WTC11 (cell line): ENCODE measurements around the gene AQP12B. TPM values are rescaled to one million over a fixed set of nuclear protein-coding genes. Genes with fewer than 3 reads are reported as not detected.

Experiments used
- ATAC-seq: fragments of 200-7000 bp; cut with Tn5 transposase; 2 replicates; pipeline ENCODE4 v1.10.0; 2021; ENCODE audit warnings: mild to moderate bottlenecking, moderate library complexity
- CTCF ChIA-PET: fragments of 300-600 bp; sonication (Branson Sonifier 250); formaldehyde crosslinking; loops from one replicate; lab custom pipeline; 2021; ENCODE audit warnings: antibody characterized with exemption; lab: Charles Lee
- POLR2A ChIA-PET: fragments of 350-600 bp; sonication (Branson Sonifier 250); formaldehyde crosslinking; loops from one replicate; lab custom pipeline; 2021; ENCODE audit warnings: antibody characterized with exemption; lab: Charles Lee
- DNase-seq: peaks from one replicate; pipeline ENCODE4 v3.0.0; 2021; ENCODE audit warnings: low spot score
- H3K27ac Mint-ChIP-seq: 2 replicates; pipeline ENCODE4 v1.8.0; 2021; ENCODE audit warnings: mixed read lengths
- H3K27me3 Mint-ChIP-seq: 2 replicates; pipeline ENCODE4 v1.8.0; 2021; ENCODE audit warnings: low read depth, mild to moderate bottlenecking, moderate library complexity, mixed read lengths
- H3K36me3 Mint-ChIP-seq: 2 replicates; pipeline ENCODE4 v1.8.0; 2021; ENCODE audit warnings: mixed read lengths
- H3K4me1 Mint-ChIP-seq: 2 replicates; pipeline ENCODE4 v1.8.0; 2022; ENCODE audit warnings: mixed read lengths
- H3K4me3 Mint-ChIP-seq: 2 replicates; pipeline ENCODE4 v1.8.0; 2021; ENCODE audit warnings: mild to moderate bottlenecking, moderate library complexity, mixed read lengths
- H3K9me3 Mint-ChIP-seq: 2 replicates; pipeline ENCODE4 v1.8.0; 2021; ENCODE audit warnings: mixed read lengths
- AR ChIP-seq: fragments of 250-450 bp; sonication (Bioruptor Pico); IDR thresholded peaks from 2 replicates; pipeline ENCODE4 v1.9.0; 2021; ENCODE audit warnings: mild to moderate bottlenecking
- ARID4B ChIP-seq: sonication (generic); formaldehyde crosslinking; IDR thresholded peaks from 2 replicates; pipeline ENCODE4 v1.8.0; 2023; ENCODE audit warnings: missing genetic modification reagents, mild to moderate bottlenecking, borderline replicate concordance
- ATF3 ChIP-seq: sonication (generic); formaldehyde crosslinking; conservative IDR thresholded peaks from 2 replicates; pipeline ENCODE4 v1.8.1; 2022; ENCODE audit warnings: mild to moderate bottlenecking, missing genetic modification reagents
- E2F1 ChIP-seq: sonication (generic); formaldehyde crosslinking; IDR thresholded peaks from 2 replicates; pipeline ENCODE4 v1.8.0; 2022; ENCODE audit warnings: mild to moderate bottlenecking, missing genetic modification reagents
- E2F5 ChIP-seq: sonication (generic); formaldehyde crosslinking; IDR thresholded peaks from 2 replicates; pipeline ENCODE4 v1.8.1; 2022; ENCODE audit warnings: mild to moderate bottlenecking, moderate library complexity, missing genetic modification reagents
- EMX1 ChIP-seq: fragments of 250-450 bp; sonication (Bioruptor Pico); IDR thresholded peaks from 2 replicates; pipeline ENCODE4 v1.8.0; 2021; ENCODE audit warnings: mild to moderate bottlenecking
- ESRRA ChIP-seq: sonication (generic); formaldehyde crosslinking; IDR thresholded peaks from 2 replicates; pipeline ENCODE4 v1.8.1; 2022; ENCODE audit warnings: mild to moderate bottlenecking, missing genetic modification reagents, borderline replicate concordance
- FOXP4 ChIP-seq: sonication (generic); formaldehyde crosslinking; IDR thresholded peaks from 2 replicates; pipeline ENCODE4 v1.8.0; 2022; ENCODE audit warnings: mild to moderate bottlenecking, missing genetic modification reagents
- GABPB1 ChIP-seq: sonication (generic); formaldehyde crosslinking; IDR thresholded peaks from 2 replicates; pipeline ENCODE4 v1.8.1; 2023; ENCODE audit warnings: mild to moderate bottlenecking, missing genetic modification reagents
- JUN ChIP-seq: sonication (generic); formaldehyde crosslinking; IDR thresholded peaks from 2 replicates; pipeline ENCODE4 v1.8.0; 2023; ENCODE audit warnings: mild to moderate bottlenecking, missing genetic modification reagents
- NFYB ChIP-seq: sonication (generic); formaldehyde crosslinking; conservative IDR thresholded peaks from 2 replicates; pipeline ENCODE4 v1.8.0; 2022; ENCODE audit warnings: low read depth, missing genetic modification reagents
- NR2C2 ChIP-seq: sonication (generic); formaldehyde crosslinking; IDR thresholded peaks from 2 replicates; pipeline ENCODE4 v1.8.0; 2022; ENCODE audit warnings: mild to moderate bottlenecking, missing genetic modification reagents
- PRRX2 ChIP-seq: fragments of 250-450 bp; sonication (Bioruptor Pico); IDR thresholded peaks from 2 replicates; pipeline ENCODE4 v1.8.0; 2021; ENCODE audit warnings: mild to moderate bottlenecking
- TEAD1 ChIP-seq: sonication (generic); formaldehyde crosslinking; IDR thresholded peaks from 2 replicates; pipeline ENCODE4 v1.8.0; 2022; ENCODE audit warnings: mild to moderate bottlenecking, missing genetic modification reagents
- ZBTB21 ChIP-seq: sonication (generic); formaldehyde crosslinking; IDR thresholded peaks from 2 replicates; pipeline ENCODE4 v1.8.1; 2023; ENCODE audit warnings: mild to moderate bottlenecking, missing genetic modification reagents, borderline replicate concordance
- ZBTB43 ChIP-seq: sonication (generic); formaldehyde crosslinking; IDR thresholded peaks from 2 replicates; pipeline ENCODE4 v1.8.1; 2023; ENCODE audit warnings: mild to moderate bottlenecking, missing genetic modification reagents
- ZNF281 ChIP-seq: sonication (generic); formaldehyde crosslinking; IDR thresholded peaks from 2 replicates; pipeline ENCODE4 v1.8.0; 2023; ENCODE audit warnings: mild to moderate bottlenecking, missing genetic modification reagents
- ZSCAN18 ChIP-seq: fragments of 250-450 bp; sonication (Bioruptor Pico); IDR thresholded peaks from 2 replicates; pipeline ENCODE4 v2.1.2; 2022; ENCODE audit warnings: mild to moderate bottlenecking, moderate library complexity
- total RNA-seq: library from RNA; stranded (reverse); gene quantifications from 3 replicates; pipeline ENCODE4 v1.2.3, GENCODE V29; 2021

The AQP12B gene
- total RNA-seq, 1 experiment from 2014 or later = not detected

GRCh38 chr2:240703417-240704341, 21.0 kb upstream of the AQP12B start:
- no peak overlapping the region for H3K4me3 Mint-ChIP-seq
- TF ChIP-seq NR2C2 (CRISPR knock-in tag) = no peak
- TF ChIP-seq PRRX2 (CRISPR knock-in tag) = no peak
- no peak for TF ChIP-seq GABPB1
- no peak for TF ChIP-seq E2F1 (CRISPR knock-in tag)
- TF ChIP-seq ZNF281 (CRISPR knock-in tag) = no peak
- TF ChIP-seq ESRRA (CRISPR knock-in tag) = no peak
- TF ChIP-seq AR (CRISPR knock-in tag) = no peak
- no peak for TF ChIP-seq JUN (CRISPR knock-in tag)
- TF ChIP-seq EMX1 (CRISPR knock-in tag) = no peak
- no peak for TF ChIP-seq FOXP4 (CRISPR knock-in tag)
- no peak for TF ChIP-seq NFYB (CRISPR knock-in tag)
- TF ChIP-seq ATF3 (CRISPR knock-in tag) = no peak
- TF ChIP-seq ZSCAN18 (CRISPR knock-in tag) = no peak
- no peak for TF ChIP-seq ZBTB21 (CRISPR knock-in tag)
- no peak for TF ChIP-seq ARID4B (CRISPR knock-in tag)
- no peak for TF ChIP-seq TEAD1
- no peak for TF ChIP-seq E2F5 (CRISPR knock-in tag)
- TF ChIP-seq ZBTB43 (CRISPR knock-in tag) = no peak
- TF ChIP-seq, all 79 proteins: peak for 0

More at GRCh38 chr2:240703417-240704341, 21.0 kb upstream of the AQP12B start:
- H3K4me1 Mint-ChIP-seq = no peaks in the 10 kb centered on the region
- ChIA-PET CTCF (interaction anchor here (1.8 to 2.2 kb wide), 2 partner anchors 63 to 99 kb away, joined by 4 to 5 read pairs; no protein-coding TSS in a partner anchor), POLR2A (no interaction called here)
- no peaks in the 10 kb centered on the region for H3K9me3 Mint-ChIP-seq
- no peaks in the 10 kb centered on the region for H3K27me3 Mint-ChIP-seq
- H3K36me3 Mint-ChIP-seq = no peaks in the 10 kb centered on the region
- ATAC-seq (no peak), DNase-seq (no peak)
- no peak overlapping the region for H3K27ac Mint-ChIP-seq
